Measurements from ENCODE around the gene RELT.

RELT gene

DNA sequence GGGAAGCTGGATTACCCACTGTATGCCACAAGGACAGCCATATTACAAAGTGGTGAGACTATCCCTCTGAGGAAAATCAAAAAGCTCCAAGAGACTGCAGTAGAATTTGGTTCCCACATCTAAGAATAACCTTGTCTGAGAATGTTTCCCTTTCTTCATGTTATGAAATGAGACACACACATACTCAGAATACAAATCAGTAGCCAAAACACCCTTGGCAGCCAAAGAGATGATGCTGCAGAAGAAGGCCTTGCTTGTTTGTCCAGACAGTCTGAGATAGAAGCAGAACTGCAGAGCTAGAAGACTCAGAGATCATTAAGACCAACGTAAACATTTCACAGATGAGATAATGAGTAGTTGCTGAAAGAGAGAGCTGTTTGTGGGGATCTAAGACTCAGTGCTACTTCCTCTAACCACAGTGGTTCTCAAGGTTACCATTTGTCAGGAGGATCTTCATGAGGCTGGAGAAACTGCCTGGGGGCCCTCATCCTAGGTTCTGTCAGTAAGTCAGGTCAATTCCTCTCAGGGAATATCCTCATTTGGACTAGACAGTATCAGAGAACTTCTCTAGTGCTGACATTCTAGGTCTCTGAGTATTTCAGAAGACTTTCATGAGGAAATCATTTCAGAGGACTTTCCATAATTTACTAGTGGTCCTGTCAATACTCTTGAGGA, 38.9 kb downstream of the RELT start:
- Histone ChIP-seq H3F3A (ENCODE audit: insufficient read depth) (no peaks in the 10 kb centered on the region), H2AFZ (ENCODE audit: low read depth, low read length, severe bottlenecking) (no peak overlapping the region), H3K36me3 (ENCODE audit: low read length) (no peaks in the 10 kb centered on the region), H3K4me3 (ENCODE audit: insufficient read depth, low read length, poor library complexity, severe bottlenecking) (no peak overlapping the region), H3K27ac (ENCODE audit: low read depth, low read length) (no peak overlapping the region), H3K9ac (ENCODE audit: low read length) (no peak overlapping the region), H3K4me2 (ENCODE audit: low read depth, low read length, poor library complexity, severe bottlenecking) (no peak overlapping the region), H3K27me3 (ENCODE audit: low read length) (no peaks in the 10 kb centered on the region), H3K9me2 (replicated peaks; ENCODE audit: insufficient read depth, low read length) (no peaks in the 10 kb centered on the region), H3K79me2 (ENCODE audit: insufficient read depth, low read length) (no peaks in the 10 kb centered on the region), H4K20me1 (ENCODE audit: low read depth, low read length) (no peaks in the 10 kb centered on the region), H3K9me3 (ENCODE audit: insufficient read depth, low read length) (no peaks in the 10 kb centered on the region)
- TF ChIP-seq, protein P1, sequence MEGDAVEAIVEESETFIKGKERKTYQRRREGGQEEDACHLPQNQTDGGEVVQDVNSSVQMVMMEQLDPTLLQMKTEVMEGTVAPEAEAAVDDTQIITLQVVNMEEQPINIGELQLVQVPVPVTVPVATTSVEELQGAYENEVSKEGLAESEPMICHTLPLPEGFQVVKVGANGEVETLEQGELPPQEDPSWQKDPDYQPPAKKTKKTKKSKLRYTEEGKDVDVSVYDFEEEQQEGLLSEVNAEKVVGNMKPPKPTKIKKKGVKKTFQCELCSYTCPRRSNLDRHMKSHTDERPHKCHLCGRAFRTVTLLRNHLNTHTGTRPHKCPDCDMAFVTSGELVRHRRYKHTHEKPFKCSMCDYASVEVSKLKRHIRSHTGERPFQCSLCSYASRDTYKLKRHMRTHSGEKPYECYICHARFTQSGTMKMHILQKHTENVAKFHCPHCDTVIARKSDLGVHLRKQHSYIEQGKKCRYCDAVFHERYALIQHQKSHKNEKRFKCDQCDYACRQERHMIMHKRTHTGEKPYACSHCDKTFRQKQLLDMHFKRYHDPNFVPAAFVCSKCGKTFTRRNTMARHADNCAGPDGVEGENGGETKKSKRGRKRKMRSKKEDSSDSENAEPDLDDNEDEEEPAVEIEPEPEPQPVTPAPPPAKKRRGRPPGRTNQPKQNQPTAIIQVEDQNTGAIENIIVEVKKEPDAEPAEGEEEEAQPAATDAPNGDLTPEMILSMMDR (IDR thresholded peaks at IDR 0.05; ENCODE audit: insufficient read depth, low read length, poor library complexity, severe bottlenecking), result no peak
- TF ChIP-seq EZH2phosphoT487 (conservative IDR thresholded peaks at IDR 0.05; ENCODE audit: low read length), result no peak

DNA sequence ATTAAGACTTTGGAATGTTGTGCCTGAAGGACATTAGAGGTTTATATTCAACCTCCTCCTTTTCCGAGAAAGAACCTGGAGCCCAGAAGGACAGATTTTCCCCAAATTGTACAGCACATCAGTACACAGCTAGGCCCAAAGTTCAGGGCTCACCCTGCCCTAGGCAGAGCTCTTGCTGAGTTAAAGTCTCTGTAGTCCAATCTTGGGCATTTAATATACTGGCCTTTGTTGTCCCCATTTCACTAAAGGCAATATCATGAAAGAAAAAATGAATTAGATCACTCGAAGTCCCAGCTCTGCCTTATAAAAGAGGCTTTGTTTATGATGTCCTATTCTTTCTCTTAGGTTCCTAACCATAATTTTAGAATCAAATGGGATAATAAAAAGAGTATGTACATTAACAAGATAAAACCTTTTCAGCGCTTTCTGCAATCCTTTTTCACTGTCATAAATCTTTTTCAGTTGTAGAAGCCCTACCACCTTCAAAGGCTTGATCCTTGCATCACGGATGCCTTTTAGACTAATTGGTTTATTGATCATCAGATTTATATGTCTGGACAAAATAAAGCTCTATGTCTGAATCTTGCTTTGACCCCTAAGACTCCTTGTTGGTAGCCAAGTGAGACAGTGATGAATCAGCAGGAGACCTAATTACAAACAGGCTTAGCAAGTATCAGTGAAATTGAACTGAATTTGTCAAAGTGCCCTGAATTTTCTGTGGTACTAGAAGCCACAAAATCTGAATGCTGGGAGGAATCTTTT, 39.8 kb downstream of the RELT start:
- Histone ChIP-seq H4K20me1 (ENCODE audit: low read depth, low read length) (no peaks in the 10 kb centered on the region), H2AFZ (ENCODE audit: low read depth, low read length, severe bottlenecking) (no peak overlapping the region), H3K4me2 (ENCODE audit: low read depth, low read length, poor library complexity, severe bottlenecking) (no peak overlapping the region), H3K9me3 (ENCODE audit: insufficient read depth, low read length) (no peaks in the 10 kb centered on the region), H3K4me3 (ENCODE audit: insufficient read depth, low read length, poor library complexity, severe bottlenecking) (no peak overlapping the region), H3K9me2 (replicated peaks; ENCODE audit: insufficient read depth, low read length) (no peaks in the 10 kb centered on the region), H3K27me3 (ENCODE audit: low read length) (no peaks in the 10 kb centered on the region), H3K36me3 (ENCODE audit: low read length) (no peaks in the 10 kb centered on the region), H3K79me2 (ENCODE audit: insufficient read depth, low read length) (no peaks in the 10 kb centered on the region), H3F3A (ENCODE audit: insufficient read depth) (no peaks in the 10 kb centered on the region), H3K27ac (ENCODE audit: low read depth, low read length) (no peak overlapping the region), H3K9ac (ENCODE audit: low read length) (no peak overlapping the region)
- no peak for TF ChIP-seq EZH2phosphoT487 (conservative IDR thresholded peaks at IDR 0.05; ENCODE audit: low read length)
- TF ChIP-seq, protein P1 (IDR thresholded peaks at IDR 0.05; ENCODE audit: insufficient read depth, low read length, poor library complexity, severe bottlenecking), result no peak

DNA sequence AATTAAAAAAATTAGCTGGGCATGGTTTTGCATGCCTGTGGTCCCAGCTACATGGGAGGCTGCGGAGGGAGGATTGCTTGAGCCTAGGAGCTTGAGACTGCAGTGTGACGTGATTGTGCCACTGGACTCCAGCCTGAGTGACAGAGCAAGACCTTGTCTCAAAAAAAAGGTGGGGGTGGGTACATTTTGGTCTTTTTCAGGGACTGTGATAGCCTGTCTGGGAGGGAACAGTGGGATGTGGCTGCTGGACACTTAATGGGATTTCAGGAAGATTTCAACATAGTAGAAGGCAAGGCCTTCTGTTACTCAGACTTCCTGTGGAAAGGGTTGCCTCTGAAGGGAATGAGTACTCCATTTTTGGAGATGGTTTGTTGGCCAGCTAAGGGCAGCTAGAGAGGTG, 40.6 kb downstream of the RELT start:
- no peak overlapping the region for H3K27ac ChIP-seq (ENCODE audit: low read depth, low read length)
- no peaks in the 10 kb centered on the region for H3K36me3 ChIP-seq (ENCODE audit: low read length)
- TF ChIP-seq EZH2phosphoT487 (conservative IDR thresholded peaks at IDR 0.05; ENCODE audit: low read length), result no peak
- TF ChIP-seq, protein P1 (IDR thresholded peaks at IDR 0.05; ENCODE audit: insufficient read depth, low read length, poor library complexity, severe bottlenecking), result no peak
- H3K27me3 ChIP-seq (ENCODE audit: low read length), result no peaks in the 10 kb centered on the region
- no peaks in the 10 kb centered on the region for H3K79me2 ChIP-seq (ENCODE audit: insufficient read depth, low read length)
- no peak overlapping the region for H3K4me3 ChIP-seq (ENCODE audit: insufficient read depth, low read length, poor library complexity, severe bottlenecking)
- H3K9me3 ChIP-seq (ENCODE audit: insufficient read depth, low read length), result no peaks in the 10 kb centered on the region
- no peaks in the 10 kb centered on the region for H4K20me1 ChIP-seq (ENCODE audit: low read depth, low read length)
- no peak overlapping the region for H3K4me2 ChIP-seq (ENCODE audit: low read depth, low read length, poor library complexity, severe bottlenecking)
- H3K9ac ChIP-seq (ENCODE audit: low read length), result no peak overlapping the region
- no peak overlapping the region for H2AFZ ChIP-seq (ENCODE audit: low read depth, low read length, severe bottlenecking)
- H3F3A ChIP-seq (ENCODE audit: insufficient read depth), result no peaks in the 10 kb centered on the region
- no peaks in the 10 kb centered on the region for H3K9me2 ChIP-seq (replicated peaks; ENCODE audit: insufficient read depth, low read length)
